ES-I3 (cell line): ENCODE data around the gene CMTR1.

Experiments
- H3K36me3 ChIP-seq: 2 replicates; pipeline ENCODE4 v1.6.1; 2013; ENCODE audit warnings: mild to moderate bottlenecking, low read length, control low read depth, moderate library complexity; ENCODE audit not compliant: insufficient read depth
- H3K4me1 ChIP-seq: 2 replicates; pipeline ENCODE4 v1.6.1; 2013; ENCODE audit warnings: mild to moderate bottlenecking, control low read depth, low read length; ENCODE audit not compliant: insufficient read depth
- H3K9ac ChIP-seq: 2 replicates; pipeline ENCODE4 v1.6.1; 2013; ENCODE audit warnings: low read depth, mild to moderate bottlenecking, low read length, moderate library complexity
- H3K9me3 ChIP-seq: 2 replicates; pipeline ENCODE4 v1.6.1; 2013; ENCODE audit warnings: mild to moderate bottlenecking, low read length, moderate library complexity; ENCODE audit not compliant: control insufficient read depth, insufficient read depth

Gene CMTR1

DNA sequence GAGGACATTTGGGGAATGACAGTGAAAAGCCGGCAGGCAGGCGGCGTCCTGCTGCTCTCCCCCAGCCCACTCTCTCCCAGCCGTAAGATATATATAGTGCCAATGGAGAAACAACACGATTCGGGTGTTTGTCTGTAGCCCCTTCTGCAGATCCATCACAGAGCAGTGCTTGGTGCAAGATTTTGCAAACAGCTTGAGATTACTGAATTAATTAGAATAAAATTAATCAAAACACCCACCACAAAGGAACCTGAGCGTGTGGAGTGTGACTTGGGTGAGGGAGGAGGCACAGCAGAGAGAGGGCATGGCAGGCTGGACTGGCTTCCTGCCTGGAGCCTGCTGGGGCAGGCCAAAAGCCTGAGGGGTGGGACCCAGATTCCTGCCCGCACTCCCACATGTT is 95.5 kb downstream of the CMTR1 start:
- Histone ChIP-seq H3K9ac (no peak overlapping the region), H3K4me1 (peaks cover 5% of the 10 kb centered on the region; the same call in 1 of the 2 replicates), H3K9me3 (no peaks in the 10 kb centered on the region), H3K36me3 (no peaks in the 10 kb centered on the region)

DNA sequence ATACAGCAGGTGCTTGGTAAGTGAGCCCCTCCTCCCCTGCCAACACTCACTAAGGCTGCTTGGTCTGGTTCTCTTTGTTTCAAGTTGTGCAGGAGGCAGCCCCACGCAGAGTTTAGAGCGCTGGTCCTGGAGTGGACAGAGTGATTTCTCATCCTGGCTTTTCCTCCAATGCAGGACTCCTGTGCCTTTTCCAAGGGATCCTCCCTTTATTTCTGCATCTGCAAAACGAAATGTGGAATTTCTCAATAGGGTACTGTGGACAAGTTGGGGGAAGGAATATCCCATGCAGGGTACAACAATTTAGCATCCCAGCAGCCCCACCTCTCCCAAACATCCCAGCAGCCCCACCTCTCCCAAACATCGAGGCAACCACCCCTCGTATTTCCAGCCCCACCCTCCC is 97.3 kb downstream of the CMTR1 start:
- H3K36me3 ChIP-seq, result no peaks in the 10 kb centered on the region
- peaks cover 3% of the 10 kb centered on the region for H3K4me1 ChIP-seq
- H3K9ac ChIP-seq, result no peak overlapping the region
- no peaks in the 10 kb centered on the region for H3K9me3 ChIP-seq

DNA sequence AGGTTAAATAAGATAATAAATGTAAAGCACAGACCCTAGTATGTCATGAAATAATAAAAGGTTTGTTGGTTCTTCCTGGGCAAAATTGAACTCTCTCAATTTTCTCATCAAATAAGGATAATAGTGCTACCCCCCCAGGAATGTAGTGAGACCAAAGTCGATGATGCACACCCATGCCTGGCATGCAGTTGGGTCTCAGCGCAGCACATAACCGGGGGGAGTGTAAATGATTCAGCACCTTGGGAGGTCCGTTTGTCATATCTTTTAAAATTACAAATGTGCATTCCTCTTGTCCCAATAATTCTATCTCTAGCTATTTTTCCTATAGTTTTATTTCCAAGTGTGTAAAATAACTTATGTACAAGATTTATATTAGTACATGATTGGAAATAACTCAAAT is 98.0 kb downstream of the CMTR1 start:
- Histone ChIP-seq H3K4me1 (no peaks in the 10 kb centered on the region; the same call in 1 of the 2 replicates), H3K9ac (no peak overlapping the region), H3K36me3 (no peaks in the 10 kb centered on the region)

More for the DNA sequence above, 98.0 kb downstream of the CMTR1 start:
- H3K9me3 ChIP-seq, result no peaks in the 10 kb centered on the region
